ENCODE results near the gene OR10P1.

The OR10P1 gene

DNA sequence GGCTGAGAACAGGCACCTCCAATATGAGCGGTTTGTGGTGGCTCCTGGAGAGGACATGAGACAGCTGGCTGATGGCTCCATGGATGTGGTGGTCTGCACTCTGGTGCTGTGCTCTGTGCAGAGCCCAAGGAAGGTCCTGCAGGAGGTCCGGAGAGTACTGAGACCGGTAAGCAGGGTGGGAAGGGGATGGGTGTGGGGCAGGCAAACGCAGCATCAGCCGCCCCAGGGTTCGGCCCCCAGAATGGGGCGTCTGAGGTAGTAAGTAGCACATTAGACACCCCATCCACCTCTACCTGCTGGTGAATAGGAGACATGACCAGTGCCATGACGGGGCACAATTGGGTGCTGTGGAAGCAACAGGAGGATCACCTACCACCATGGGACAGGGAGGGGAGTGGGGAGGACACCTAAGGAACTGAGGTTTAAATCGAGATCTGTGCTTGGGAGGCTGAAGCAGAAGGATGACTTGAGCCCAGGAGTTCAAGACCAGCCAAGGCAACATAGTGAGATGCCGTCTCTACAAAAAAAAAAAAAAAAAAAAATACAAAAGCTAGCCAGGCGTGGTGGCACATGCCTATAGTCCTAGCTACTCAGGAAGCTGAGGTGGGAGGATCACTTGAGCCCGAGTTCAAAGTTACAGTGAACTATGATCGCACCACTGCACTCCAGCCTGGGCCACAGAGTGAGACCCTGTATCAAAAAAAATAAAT, 45.5 kb downstream of the OR10P1 start:
- no peak for DNase-seq (ENCODE audit: low read depth)
- TF ChIP-seq, protein P1, sequence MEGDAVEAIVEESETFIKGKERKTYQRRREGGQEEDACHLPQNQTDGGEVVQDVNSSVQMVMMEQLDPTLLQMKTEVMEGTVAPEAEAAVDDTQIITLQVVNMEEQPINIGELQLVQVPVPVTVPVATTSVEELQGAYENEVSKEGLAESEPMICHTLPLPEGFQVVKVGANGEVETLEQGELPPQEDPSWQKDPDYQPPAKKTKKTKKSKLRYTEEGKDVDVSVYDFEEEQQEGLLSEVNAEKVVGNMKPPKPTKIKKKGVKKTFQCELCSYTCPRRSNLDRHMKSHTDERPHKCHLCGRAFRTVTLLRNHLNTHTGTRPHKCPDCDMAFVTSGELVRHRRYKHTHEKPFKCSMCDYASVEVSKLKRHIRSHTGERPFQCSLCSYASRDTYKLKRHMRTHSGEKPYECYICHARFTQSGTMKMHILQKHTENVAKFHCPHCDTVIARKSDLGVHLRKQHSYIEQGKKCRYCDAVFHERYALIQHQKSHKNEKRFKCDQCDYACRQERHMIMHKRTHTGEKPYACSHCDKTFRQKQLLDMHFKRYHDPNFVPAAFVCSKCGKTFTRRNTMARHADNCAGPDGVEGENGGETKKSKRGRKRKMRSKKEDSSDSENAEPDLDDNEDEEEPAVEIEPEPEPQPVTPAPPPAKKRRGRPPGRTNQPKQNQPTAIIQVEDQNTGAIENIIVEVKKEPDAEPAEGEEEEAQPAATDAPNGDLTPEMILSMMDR (conservative IDR thresholded peaks at IDR 0.05; ENCODE audit: control insufficient read depth, insufficient read depth, low read depth, low read length), result no peak
- peak overlapping the region; percentile 29 for H3K4me3 ChIP-seq (ENCODE audit: control insufficient read depth, low read depth, low read length)

DNA sequence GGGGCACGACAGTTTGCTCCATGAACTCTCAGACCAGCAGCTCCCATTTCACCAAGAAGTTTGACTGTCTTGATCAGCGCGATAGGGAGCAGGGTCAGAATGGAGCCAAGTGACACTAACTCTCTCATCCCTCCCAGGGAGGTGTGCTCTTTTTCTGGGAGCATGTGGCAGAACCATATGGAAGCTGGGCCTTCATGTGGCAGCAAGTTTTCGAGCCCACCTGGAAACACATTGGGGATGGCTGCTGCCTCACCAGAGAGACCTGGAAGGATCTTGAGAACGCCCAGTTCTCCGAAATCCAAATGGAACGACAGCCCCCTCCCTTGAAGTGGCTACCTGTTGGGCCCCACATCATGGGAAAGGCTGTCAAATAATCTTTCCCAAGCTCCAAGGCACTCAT, 47.0 kb downstream of the OR10P1 start:
- no peak for DNase-seq (ENCODE audit: low read depth)
- no peak overlapping the region for H3K4me3 ChIP-seq (ENCODE audit: control insufficient read depth, low read depth, low read length)
- TF ChIP-seq, protein P1 (conservative IDR thresholded peaks at IDR 0.05; ENCODE audit: control insufficient read depth, insufficient read depth, low read depth, low read length), result no peak

DNA sequence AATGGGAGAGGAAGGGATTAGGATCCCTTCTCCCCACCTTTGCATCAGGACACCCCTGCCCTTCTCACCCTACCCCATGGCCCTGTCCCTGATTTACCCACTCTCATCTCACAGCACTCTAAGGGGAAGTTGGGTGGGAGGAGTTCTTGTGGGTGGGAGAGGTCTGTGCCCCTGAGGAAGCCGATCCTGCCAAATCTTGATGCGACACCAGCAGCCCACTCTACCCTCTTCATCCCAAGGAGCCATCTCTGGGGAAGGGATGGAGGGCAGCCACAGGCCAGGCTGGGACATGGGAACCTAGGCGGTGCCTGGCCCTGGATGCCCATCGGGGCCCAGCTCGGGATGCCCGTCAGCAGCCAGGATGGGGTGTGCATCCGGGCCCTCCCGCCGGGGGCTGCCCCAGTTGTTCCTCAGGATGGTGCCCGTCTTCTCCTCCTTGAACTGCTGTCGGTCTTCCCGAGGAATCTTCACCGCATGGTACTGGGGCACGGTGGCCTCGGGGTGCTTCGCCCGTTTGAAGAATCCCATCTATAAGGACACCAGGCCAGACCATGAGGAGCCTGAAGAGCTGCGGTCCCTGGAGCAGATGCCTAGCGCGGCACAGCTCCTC, 48.2 kb downstream of the OR10P1 start:
- TF ChIP-seq, protein P1 (conservative IDR thresholded peaks at IDR 0.05; ENCODE audit: control insufficient read depth, insufficient read depth, low read depth, low read length), result no peak
- no peak for DNase-seq (ENCODE audit: low read depth)

DNA sequence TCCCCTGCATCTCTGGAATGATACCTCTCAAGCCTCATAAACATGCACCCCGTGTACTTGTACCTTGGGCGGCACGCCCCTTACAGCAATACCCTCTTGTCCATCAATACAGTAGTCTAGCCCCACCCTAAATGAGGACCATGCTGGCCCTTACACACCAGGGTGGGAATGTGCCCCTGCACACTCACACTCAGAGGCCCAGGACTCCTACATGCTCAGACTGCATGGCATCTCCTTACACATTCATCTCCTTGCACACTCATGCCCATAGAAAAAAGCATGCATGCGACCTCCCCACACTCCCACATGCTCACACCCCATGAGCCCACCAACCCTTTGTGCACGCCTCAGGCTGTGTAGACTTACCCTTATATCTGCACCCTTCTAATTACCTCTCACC, 49.0 kb downstream of the OR10P1 start:
- TF ChIP-seq, protein P1 (conservative IDR thresholded peaks at IDR 0.05; ENCODE audit: control insufficient read depth, insufficient read depth, low read depth, low read length), result no peak
- no peak for DNase-seq (ENCODE audit: low read depth)
- no peak overlapping the region for H3K4me3 ChIP-seq (ENCODE audit: control insufficient read depth, low read depth, low read length)

More for the DNA sequence above, 48.2 kb downstream of the OR10P1 start:
- H3K4me3 ChIP-seq (ENCODE audit: control insufficient read depth, low read depth, low read length), result no peak overlapping the region

DNA sequence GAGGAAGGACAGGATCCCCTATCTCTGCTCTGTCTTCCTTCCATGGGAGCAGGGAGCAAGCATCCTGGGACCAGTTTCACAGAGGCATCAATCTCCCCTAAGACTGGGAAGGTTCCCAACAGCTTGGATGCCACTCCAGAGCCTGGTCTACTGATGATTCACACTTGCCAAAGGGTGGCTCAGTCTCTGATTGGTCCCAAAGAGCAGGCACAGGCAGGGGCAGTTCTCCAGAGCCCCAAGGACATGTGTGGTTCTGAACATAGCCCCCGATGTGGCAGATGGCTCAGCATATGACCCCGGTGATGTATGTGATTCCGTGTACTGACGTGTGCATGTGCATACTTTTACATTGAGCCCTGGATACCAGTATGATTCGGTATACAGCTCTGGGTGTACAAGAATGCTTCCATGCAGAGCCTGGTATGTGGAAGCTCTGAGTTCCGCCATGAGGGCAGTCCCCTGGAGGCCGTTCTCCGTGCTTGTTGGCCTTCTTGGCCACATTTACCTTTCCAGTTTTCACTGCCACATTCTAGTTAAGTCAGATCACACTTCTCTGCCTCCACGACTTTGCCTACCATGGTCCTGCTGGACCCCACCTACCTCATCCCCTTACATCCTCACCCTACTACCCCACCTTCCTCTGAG, 49.8 kb downstream of the OR10P1 start:
- no peak overlapping the region for H3K4me3 ChIP-seq (ENCODE audit: control insufficient read depth, low read depth, low read length)
- TF ChIP-seq, protein P1 (conservative IDR thresholded peaks at IDR 0.05; ENCODE audit: control insufficient read depth, insufficient read depth, low read depth, low read length), result no peak
- DNase-seq (ENCODE audit: low read depth), result no peak

Measured in fibroblast of mammary gland (primary cell).